Trophoblast cell (in vitro differentiated cells and primary cell): ENCODE measurements around the gene FOXE1.
A peak's percentile ranks its signal among the peaks of the same experiment; 100 is the strongest.

Experiments used
- DNase-seq, 2 donors: peaks; one replicate each; pipeline ENCODE4 v3.0.0-alpha.2; 2016
- H2AFZ ChIP-seq: 2 replicates; pipeline ENCODE4 v1.6.1; 2013; ENCODE audit warnings: low read length, moderate library complexity, mild to moderate bottlenecking; ENCODE audit not compliant: insufficient read depth, poor library complexity
- H2AK5ac ChIP-seq: 2 replicates; pipeline ENCODE4 v1.6.1; 2013; ENCODE audit warnings: mild to moderate bottlenecking, low read length
- H2BK120ac ChIP-seq: 2 replicates; pipeline ENCODE4 v1.6.1; 2013; ENCODE audit warnings: low read length, mild to moderate bottlenecking, moderate library complexity; ENCODE audit not compliant: insufficient read depth, poor library complexity
- H2BK12ac ChIP-seq: 2 replicates; pipeline ENCODE4 v1.6.1; 2013; ENCODE audit warnings: mild to moderate bottlenecking, low read length, moderate library complexity
- H2BK5ac ChIP-seq: 2 replicates; pipeline ENCODE4 v1.6.1; 2013; ENCODE audit warnings: low read length, low read depth, moderate library complexity, mild to moderate bottlenecking; ENCODE audit not compliant: poor library complexity
- H3K14ac ChIP-seq: 2 replicates; pipeline ENCODE4 v1.6.1; 2013; ENCODE audit warnings: mild to moderate bottlenecking, low read length
- H3K18ac ChIP-seq: 2 replicates; pipeline ENCODE4 v1.6.1; 2013; ENCODE audit warnings: mild to moderate bottlenecking, low read length
- H3K23ac ChIP-seq: 2 replicates; pipeline ENCODE4 v1.6.1; 2013; ENCODE audit warnings: low read length
- H3K27ac ChIP-seq: 2 replicates; pipeline ENCODE4 v1.5.1; 2013; ENCODE audit warnings: low read depth, mild to moderate bottlenecking, inconsistent platforms, low read length, moderate library complexity
- H3K27me3 ChIP-seq: 2 replicates; pipeline ENCODE4 v1.6.1; 2013; ENCODE audit warnings: inconsistent platforms, mild to moderate bottlenecking, low read length, moderate library complexity; ENCODE audit not compliant: insufficient read depth
- H3K36me3 ChIP-seq, 2 experiments: 1 replicate in 1 of 2; 2 replicates in 1 of 2; pipeline ENCODE4 v1.6.1; 2013; ENCODE audit warnings: low read length in 2 of 2, mild to moderate bottlenecking in 2 of 2, moderate library complexity in 1 of 2; ENCODE audit not compliant: insufficient read depth in 2 of 2, control insufficient read depth in 1 of 2
- H3K4ac ChIP-seq: 2 replicates; pipeline ENCODE4 v1.6.1; 2013; ENCODE audit warnings: low read depth, mild to moderate bottlenecking, low read length, moderate library complexity
- H3K4me1 ChIP-seq, 2 experiments: 1 replicate in 1 of 2; 2 replicates in 1 of 2; pipeline ENCODE4 v1.6.1; 2013; ENCODE audit warnings: low read length in 2 of 2, mild to moderate bottlenecking in 2 of 2, moderate library complexity in 1 of 2; ENCODE audit not compliant: insufficient read depth in 2 of 2, control insufficient read depth in 1 of 2
- H3K4me2 ChIP-seq: 2 replicates; pipeline ENCODE4 v1.6.1; 2013; ENCODE audit warnings: inconsistent platforms, mild to moderate bottlenecking, low read length, moderate library complexity
- H3K4me3 ChIP-seq: 2 replicates; pipeline ENCODE4 v1.5.1; 2013; ENCODE audit warnings: mild to moderate bottlenecking, low read depth, low read length, inconsistent platforms
- H3K79me1 ChIP-seq: one replicate; pipeline ENCODE4 v1.6.1; 2013; ENCODE audit warnings: low read length
- H3K79me2 ChIP-seq: 2 replicates; pipeline ENCODE4 v1.6.1; 2013; ENCODE audit warnings: low read length, mild to moderate bottlenecking; ENCODE audit not compliant: control insufficient read depth, insufficient read depth, poor library complexity
- H3K9ac ChIP-seq: 2 replicates; pipeline ENCODE4 v1.6.1; 2013; ENCODE audit warnings: mild to moderate bottlenecking, low read length
- H3K9me3 ChIP-seq: 2 replicates; pipeline ENCODE4 v1.6.1; 2013; ENCODE audit warnings: low read depth, mild to moderate bottlenecking, control low read depth, inconsistent platforms, low read length; ENCODE audit not compliant: insufficient read depth
- H4K12ac ChIP-seq: 2 replicates; pipeline ENCODE4 v1.6.1; 2013; ENCODE audit warnings: low read depth, mild to moderate bottlenecking, low read length, moderate library complexity
- H4K8ac ChIP-seq: 2 replicates; pipeline ENCODE4 v1.6.1; 2013; ENCODE audit warnings: low read depth, mild to moderate bottlenecking, low read length, moderate library complexity
- H4K91ac ChIP-seq: one replicate; pipeline ENCODE4 v1.6.1; 2013; ENCODE audit warnings: low read depth, mild to moderate bottlenecking, low read length, moderate library complexity
- WGBS: extraction: QIAGEN DNeasy Blood & Tissue Kit; methylation state at CpG from one replicate; pipeline ENCODE4 v1.1.7; 2013; ENCODE audit warnings: missing lambda C conversion rate; ENCODE audit not compliant: insufficient read length, insufficient coverage; ENCODE audit errors: extremely low coverage; 5-methylcytosine and 5-hydroxymethylcytosine counted together

The FOXE1 gene

GRCh38 chr9:97851446-97851883 is 1.6 kb upstream of the FOXE1 start:
- Histone ChIP-seq H2AFZ (no peak overlapping the region), H3K4me1 (peaks cover 8 to 16% of the 10 kb centered on the region in 2 experiments), H3K14ac (no peak overlapping the region), H3K4me2 (no peak overlapping the region), H2BK5ac (no peak overlapping the region), H4K12ac (no peak overlapping the region), H3K4me3 (no peak overlapping the region), H3K79me1 (no peaks in the 10 kb centered on the region), H3K27me3 (peaks cover 91% of the 10 kb centered on the region), H2BK12ac (no peak overlapping the region), H3K27ac (no peak overlapping the region), H4K91ac (no peak overlapping the region), H3K9me3 (peaks cover 22% of the 10 kb centered on the region), H3K23ac (no peak overlapping the region), H2AK5ac (no peak overlapping the region), H4K8ac (no peak overlapping the region), H3K36me3 (no peaks in the 10 kb centered on the region), H3K18ac (no peak overlapping the region), H3K9ac (no peak overlapping the region), H3K4ac (no peak overlapping the region), H2BK120ac (no peak overlapping the region), H3K79me2 (no peaks in the 10 kb centered on the region)
- WGBS, result no CpG with 5 or more reads among the region's 23 CpGs
- no peak for DNase-seq

GRCh38 chr9:97852001-97852398 is 1.0 kb upstream of the FOXE1 start:
- Histone ChIP-seq H3K4ac (no peak overlapping the region), H3K9ac (no peak overlapping the region), H2AFZ (no peak overlapping the region), H4K12ac (no peak overlapping the region), H3K4me3 (no peak overlapping the region), H3K27me3 (peaks cover 89% of the 10 kb centered on the region), H3K36me3 (no peaks in the 10 kb centered on the region), H3K4me2 (peak overlapping the region; percentile 13), H3K23ac (no peak overlapping the region), H3K9me3 (peaks cover 25% of the 10 kb centered on the region), H3K14ac (no peak overlapping the region), H2BK5ac (no peak overlapping the region), H4K91ac (no peak overlapping the region), H2BK120ac (no peak overlapping the region), H2BK12ac (no peak overlapping the region), H3K79me2 (no peaks in the 10 kb centered on the region), H3K18ac (no peak overlapping the region), H4K8ac (no peak overlapping the region), H3K4me1 (peaks cover 8 to 16% of the 10 kb centered on the region in 2 experiments), H3K27ac (no peak overlapping the region), H2AK5ac (no peak overlapping the region), H3K79me1 (no peaks in the 10 kb centered on the region)
- WGBS, result no CpG with 5 or more reads among the region's 24 CpGs
- DNase-seq, result no peak

GRCh38 chr9:97852399-97853055 is 499 bp upstream of the FOXE1 start:
- Histone ChIP-seq H3K27ac (no peak overlapping the region), H3K9ac (no peak overlapping the region), H2BK120ac (no peak overlapping the region), H3K9me3 (peaks cover 25% of the 10 kb centered on the region), H4K91ac (no peak overlapping the region), H4K12ac (no peak overlapping the region), H3K14ac (no peak overlapping the region), H2AFZ (no peak overlapping the region), H3K4me3 (no peak overlapping the region), H2BK5ac (no peak overlapping the region), H4K8ac (no peak overlapping the region), H2BK12ac (no peak overlapping the region), H3K36me3 (no peaks in the 10 kb centered on the region), H3K27me3 (peaks cover 89% of the 10 kb centered on the region), H3K4ac (no peak overlapping the region), H3K4me2 (peak overlapping the region; percentile 13), H3K79me1 (no peaks in the 10 kb centered on the region), H3K79me2 (no peaks in the 10 kb centered on the region), H3K23ac (no peak overlapping the region), H3K4me1 (peaks cover 8 to 16% of the 10 kb centered on the region in 2 experiments), H2AK5ac (no peak overlapping the region), H3K18ac (no peak overlapping the region)
- no peak for DNase-seq
- no CpG with 5 or more reads among the region's 34 CpGs for WGBS

- no CpG with 5 or more reads among the region's 125 CpGs for WGBS
These were observed 1.0 kb downstream of the FOXE1 start for GRCh38 chr9:97853844-97854695.

More at GRCh38 chr9:97853844-97854695, 1.0 kb downstream of the FOXE1 start:
- Histone ChIP-seq H4K12ac (peak overlapping the region; percentile 31), H3K79me1 (no peaks in the 10 kb centered on the region), H2BK12ac (no peak overlapping the region), H3K23ac (no peak overlapping the region), H3K14ac (no peak overlapping the region), H3K18ac (no peak overlapping the region), H2AK5ac (no peak overlapping the region), H3K4me1 (peaks cover 8 to 12% of the 10 kb centered on the region in 2 experiments), H4K8ac (no peak overlapping the region), H3K27me3 (peaks cover 87% of the 10 kb centered on the region), H3K4me2 (peak overlapping the region; percentile 73), H3K79me2 (no peaks in the 10 kb centered on the region), H3K27ac (no peak overlapping the region), H3K9me3 (peaks cover 24% of the 10 kb centered on the region), H2BK5ac (no peak overlapping the region), H4K91ac (no peak overlapping the region), H3K9ac (no peak overlapping the region), H3K4me3 (peak overlapping the region; percentile 44), H3K36me3 (no peaks in the 10 kb centered on the region), H3K4ac (no peak overlapping the region), H2BK120ac (no peak overlapping the region), H2AFZ (peak overlapping the region; percentile 50)
- no peak for DNase-seq
